Measurements from ENCODE around the gene PAK6.

- TF ChIP-seq CTCF (IDR thresholded peaks at IDR 0.05; ENCODE audit: low read depth, low read length, poor library complexity, severe bottlenecking): no peak
- TF ChIP-seq EZH2phosphoT487 (IDR thresholded peaks at IDR 0.05; ENCODE audit: borderline replicate concordance, low read length): no peak
These were observed 39.2 kb downstream of the PAK6 start for GRCh38 chr15:40278026-40278425.
